ENCODE data around the gene RPL18.

The RPL18 gene

GRCh38 chr19:48619692-48620585 lies 961 bp upstream of the RPL18 start:
- H3K27ac ChIP-seq = peak overlapping the region; percentile 83
- TF ChIP-seq CTCF (IDR thresholded peaks at IDR 0.05) (no peak), ZFX (IDR thresholded peaks at IDR 0.05; ENCODE audit: borderline replicate concordance) (no peak)

GRCh38 chr19:48618278-48618915 lies 581 bp downstream of the RPL18 start:
- H3K27ac ChIP-seq = peak overlapping the region; percentile 83
- TF ChIP-seq ZFX (IDR thresholded peaks at IDR 0.05; ENCODE audit: borderline replicate concordance) (no peak), CTCF (IDR thresholded peaks at IDR 0.05) (no peak)

- H3K27ac ChIP-seq = peak overlapping the region; percentile 83
- no peak for TF ChIP-seq ZFX (IDR thresholded peaks at IDR 0.05; ENCODE audit: borderline replicate concordance)
- TF ChIP-seq CTCF (IDR thresholded peaks at IDR 0.05) = no peak
Observed at GRCh38 chr19:48617146-48617937, 1.6 kb downstream of the RPL18 start.

- TF ChIP-seq ZFX (IDR thresholded peaks at IDR 0.05; ENCODE audit: borderline replicate concordance) = no peak
- no peak for TF ChIP-seq CTCF (IDR thresholded peaks at IDR 0.05)
- H3K27ac ChIP-seq = peak overlapping the region; percentile 83
Observed at GRCh38 chr19:48616491-48617056, 2.4 kb downstream of the RPL18 start.

- TF ChIP-seq CTCF (IDR thresholded peaks at IDR 0.05) = no peak
- no peak for TF ChIP-seq ZFX (IDR thresholded peaks at IDR 0.05; ENCODE audit: borderline replicate concordance)
- peak overlapping the region; percentile 57 for H3K27ac ChIP-seq
Observed at GRCh38 chr19:48616041-48616436, 2.9 kb downstream of the RPL18 start.

GRCh38 chr19:48615231-48616040 lies 3.5 kb downstream of the RPL18 start:
- peak overlapping the region; percentile 57 for H3K27ac ChIP-seq
- TF ChIP-seq CTCF (IDR thresholded peaks at IDR 0.05) = no peak
- no peak for TF ChIP-seq ZFX (IDR thresholded peaks at IDR 0.05; ENCODE audit: borderline replicate concordance)

Measured in 22Rv1 (cell line).